NCI-H1694 (cell line): ENCODE data around the gene DNAH2.

Experiments used
- DNase-seq: peaks from one replicate; lab custom pipeline; 2025; lab: John Stamatoyannopoulos, UW

The DNAH2 gene

GRCh38 chr17:7716901-7717755 is at the start of gene DNAH2:
Gene DNAH2, plus strand, starts transcription at chr17:7717744. Its CDS starts 1,991 bp downstream, at chr17:7719735.
- peak; percentile 97 for DNase-seq

- no peak for DNase-seq
Observed at GRCh38 chr17:7668482-7668881, 49.1 kb upstream of the DNAH2 start.

- peak; percentile 25 for DNase-seq
Observed at GRCh38 chr17:7673239-7673638, 44.3 kb upstream of the DNAH2 start.

GRCh38 chr17:7674934-7675333 is 42.6 kb upstream of the DNAH2 start:
- DNase-seq: no peak

GRCh38 chr17:7676533-7676932 is 41.0 kb upstream of the DNAH2 start:
- no peak for DNase-seq

- no peak for DNase-seq
Observed at GRCh38 chr17:7677388-7678067, 40.0 kb upstream of the DNAH2 start.

- no peak for DNase-seq
Observed at GRCh38 chr17:7684851-7685532, 32.6 kb upstream of the DNAH2 start.

GRCh38 chr17:7685533-7686221 is 31.9 kb upstream of the DNAH2 start:
- DNase-seq: peak; percentile 93

GRCh38 chr17:7686222-7687071 is 31.1 kb upstream of the DNAH2 start:
- DNase-seq: peak; percentile 85

GRCh38 chr17:7687072-7687907 is 30.3 kb upstream of the DNAH2 start, which contains the start of gene TP53:
Gene TP53, minus strand, starts transcription at chr17:7687490. Its CDS starts 10,896 bp downstream, at chr17:7676594.
- peak; percentile 82 for DNase-seq

GRCh38 chr17:7687908-7688807 is 29.4 kb upstream of the DNAH2 start, which contains the start of gene WRAP53:
Gene WRAP53, plus strand, starts transcription at chr17:7688477. Its CDS starts 172 bp downstream, at chr17:7688649.
- peak; percentile 99 for DNase-seq

- no peak for DNase-seq
Observed at GRCh38 chr17:7688808-7689316, 28.7 kb upstream of the DNAH2 start.

GRCh38 chr17:7695586-7695985 is 22.0 kb upstream of the DNAH2 start:
- DNase-seq: no peak

- no peak for DNase-seq
Observed at GRCh38 chr17:7697828-7698588, 19.5 kb upstream of the DNAH2 start.

- no peak for DNase-seq
Observed at GRCh38 chr17:7700510-7700909, 17.0 kb upstream of the DNAH2 start.

- no peak for DNase-seq
Observed at GRCh38 chr17:7701681-7702080, 15.9 kb upstream of the DNAH2 start.

- DNase-seq: no peak
Observed at GRCh38 chr17:7702776-7703175, 14.8 kb upstream of the DNAH2 start.
